ENCODE results near the gene COBL.

DNA sequence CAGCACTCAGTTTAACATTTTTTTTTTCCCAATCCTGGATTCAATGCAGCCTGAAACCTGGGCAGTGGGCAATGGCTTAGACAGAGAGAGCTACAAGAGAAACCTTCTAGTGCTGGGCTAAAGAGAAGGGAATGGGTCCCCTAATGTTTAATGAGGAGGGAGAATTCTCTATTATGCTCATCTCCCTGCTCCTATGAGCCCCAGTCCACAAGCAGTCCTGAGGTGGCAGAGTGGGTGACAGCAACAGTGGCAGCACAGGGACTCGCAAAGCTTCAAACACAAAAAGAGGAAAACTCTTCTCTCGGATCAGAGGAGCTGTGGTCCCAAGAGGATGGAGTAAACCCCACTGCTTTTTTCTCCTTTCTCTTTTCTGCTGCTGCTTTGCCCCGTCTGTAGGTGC, 36.5 kb downstream of the COBL start:
- TF ChIP-seq, protein P1, sequence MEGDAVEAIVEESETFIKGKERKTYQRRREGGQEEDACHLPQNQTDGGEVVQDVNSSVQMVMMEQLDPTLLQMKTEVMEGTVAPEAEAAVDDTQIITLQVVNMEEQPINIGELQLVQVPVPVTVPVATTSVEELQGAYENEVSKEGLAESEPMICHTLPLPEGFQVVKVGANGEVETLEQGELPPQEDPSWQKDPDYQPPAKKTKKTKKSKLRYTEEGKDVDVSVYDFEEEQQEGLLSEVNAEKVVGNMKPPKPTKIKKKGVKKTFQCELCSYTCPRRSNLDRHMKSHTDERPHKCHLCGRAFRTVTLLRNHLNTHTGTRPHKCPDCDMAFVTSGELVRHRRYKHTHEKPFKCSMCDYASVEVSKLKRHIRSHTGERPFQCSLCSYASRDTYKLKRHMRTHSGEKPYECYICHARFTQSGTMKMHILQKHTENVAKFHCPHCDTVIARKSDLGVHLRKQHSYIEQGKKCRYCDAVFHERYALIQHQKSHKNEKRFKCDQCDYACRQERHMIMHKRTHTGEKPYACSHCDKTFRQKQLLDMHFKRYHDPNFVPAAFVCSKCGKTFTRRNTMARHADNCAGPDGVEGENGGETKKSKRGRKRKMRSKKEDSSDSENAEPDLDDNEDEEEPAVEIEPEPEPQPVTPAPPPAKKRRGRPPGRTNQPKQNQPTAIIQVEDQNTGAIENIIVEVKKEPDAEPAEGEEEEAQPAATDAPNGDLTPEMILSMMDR (IDR thresholded peaks at IDR 0.05): no peak
- TF ChIP-seq POLR2A (IDR thresholded peaks at IDR 0.05): no peak

Data from uterus (tissue), 2 donors.